NCI-H146 treated with DMSO at 0.1 percent for 48 hours (cell line): ENCODE data around the gene TINAGL1.

Experiments
- DNase-seq: peaks from one replicate; lab custom pipeline; 2025; ENCODE audit not compliant: unreplicated experiment; lab: John Stamatoyannopoulos, UW

TINAGL1 gene

DNA sequence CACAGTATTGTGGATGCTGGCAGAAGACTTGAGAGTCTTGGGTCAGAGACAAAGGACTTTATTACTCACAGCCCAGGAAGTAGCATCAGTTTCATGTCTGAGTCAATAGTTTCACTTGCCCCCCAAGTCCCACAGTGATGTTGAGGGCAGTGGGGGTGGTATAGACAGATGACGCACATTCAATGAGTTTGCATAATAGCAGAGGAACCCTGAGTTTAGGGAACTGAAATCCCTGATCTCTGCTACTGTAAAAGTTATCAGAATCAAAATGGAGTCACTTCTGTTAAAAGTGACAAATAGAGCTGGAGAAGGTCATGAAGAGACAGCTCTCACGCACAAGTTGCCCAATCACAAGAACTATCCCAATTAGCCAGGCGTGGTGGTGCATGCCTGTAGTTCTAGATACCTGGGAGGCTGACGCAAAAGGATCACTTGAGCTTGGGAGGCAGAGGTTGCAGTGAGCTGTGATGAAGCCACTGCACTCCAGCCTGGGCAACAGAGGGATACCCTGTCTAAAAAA is 29.7 kb downstream of the TINAGL1 start:
- DNase-seq = no peak

- no peak for DNase-seq
These were observed 31.0 kb downstream of the TINAGL1 start for GRCh38 chr1:31607360-31607759.

- no peak for DNase-seq
These were observed 33.3 kb downstream of the TINAGL1 start for GRCh38 chr1:31609514-31610118.

GRCh38 chr1:31614414-31615005 is 38.2 kb downstream of the TINAGL1 start:
- no peak for DNase-seq

- DNase-seq = no peak
These were observed 39.1 kb downstream of the TINAGL1 start for GRCh38 chr1:31615414-31615813.

GRCh38 chr1:31615939-31616338 is 39.6 kb downstream of the TINAGL1 start:
- no peak for DNase-seq

GRCh38 chr1:31617218-31617915 is 41.1 kb downstream of the TINAGL1 start, which contains the start of gene HCRTR1:
Gene HCRTR1, plus strand, starts transcription at chr1:31617689. Its CDS starts 1,504 bp downstream, at chr1:31619193.
- no peak for DNase-seq

DNA sequence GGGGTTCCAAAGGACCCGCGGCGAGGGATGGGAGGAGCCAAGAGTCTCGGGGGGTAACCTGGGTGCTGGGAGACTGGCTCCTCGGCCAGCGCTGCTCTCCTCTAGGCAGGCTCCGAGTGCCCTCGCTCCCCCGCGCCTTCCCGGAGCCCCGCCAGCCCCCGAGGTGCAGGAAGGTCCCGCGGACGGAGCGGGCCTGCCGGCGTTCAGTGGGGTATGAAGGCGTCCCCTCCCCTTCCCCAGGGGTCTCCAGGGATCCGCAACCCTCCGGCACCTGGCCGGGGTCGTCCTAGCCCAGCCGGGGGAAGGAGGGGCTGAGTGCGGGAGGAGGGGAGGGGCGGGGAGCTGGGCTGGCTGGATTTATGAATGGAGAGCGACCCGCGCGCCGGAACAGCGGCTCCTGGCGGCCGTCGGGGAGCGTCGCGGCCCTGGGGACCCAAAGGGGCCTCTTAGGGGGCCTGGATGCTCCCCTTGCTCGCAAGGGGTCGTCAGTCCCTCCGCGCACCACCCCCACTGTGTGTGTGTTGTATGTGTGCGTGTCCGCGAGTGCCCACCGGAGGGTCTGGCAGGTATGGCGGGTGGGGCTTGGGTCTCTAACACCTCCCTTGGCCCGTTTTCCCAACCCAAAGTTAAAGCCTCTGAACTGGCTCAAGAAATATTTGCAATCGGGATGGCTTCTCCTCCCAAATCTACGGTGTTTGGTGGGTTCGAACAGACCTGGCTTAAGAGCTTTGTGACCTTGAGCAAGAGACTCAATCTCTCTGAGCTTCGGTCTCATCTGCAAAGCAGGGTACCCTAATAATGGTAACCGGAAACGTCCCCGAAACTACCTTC is 41.8 kb downstream of the TINAGL1 start:
- DNase-seq = no peak

DNA sequence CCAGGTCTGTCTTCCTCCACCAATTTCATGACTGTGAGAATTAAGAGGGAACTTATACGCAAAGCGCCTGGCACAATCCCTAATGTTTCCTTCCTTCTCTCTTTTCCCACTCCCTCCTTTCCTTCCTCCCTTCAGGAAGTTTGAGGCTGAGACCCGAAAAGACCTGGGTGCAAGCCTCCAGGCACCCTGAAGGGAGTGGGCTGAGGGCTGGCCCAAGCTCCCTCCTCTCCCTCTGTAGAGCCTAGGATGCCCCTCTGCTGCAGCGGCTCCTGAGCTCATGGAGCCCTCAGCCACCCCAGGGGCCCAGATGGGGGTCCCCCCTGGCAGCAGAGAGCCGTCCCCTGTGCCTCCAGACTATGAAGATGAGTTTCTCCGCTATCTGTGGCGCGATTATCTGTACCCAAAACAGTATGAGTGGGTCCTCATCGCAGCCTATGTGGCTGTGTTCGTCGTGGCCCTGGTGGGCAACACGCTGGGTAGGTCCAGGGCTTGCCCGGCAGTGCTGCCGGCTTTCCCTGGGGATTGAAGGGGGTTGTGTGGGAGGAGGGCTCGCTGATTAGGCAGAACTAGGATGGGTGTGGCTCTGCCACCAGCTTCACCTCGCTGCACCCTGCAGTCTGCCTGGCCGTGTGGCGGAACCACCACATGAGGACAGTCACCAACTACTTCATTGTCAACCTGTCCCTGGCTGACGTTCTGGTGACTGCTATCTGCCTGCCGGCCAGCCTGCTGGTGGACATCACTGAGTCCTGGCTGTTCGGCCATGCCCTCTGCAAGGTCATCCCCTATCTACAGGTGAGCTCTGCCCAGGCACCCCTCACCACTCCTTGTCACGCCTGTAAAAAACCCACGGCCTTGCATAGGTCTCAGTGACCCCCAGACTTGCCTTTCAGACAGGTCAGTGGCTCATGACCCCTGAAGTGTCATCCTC is 42.9 kb downstream of the TINAGL1 start:
- no peak for DNase-seq

DNA sequence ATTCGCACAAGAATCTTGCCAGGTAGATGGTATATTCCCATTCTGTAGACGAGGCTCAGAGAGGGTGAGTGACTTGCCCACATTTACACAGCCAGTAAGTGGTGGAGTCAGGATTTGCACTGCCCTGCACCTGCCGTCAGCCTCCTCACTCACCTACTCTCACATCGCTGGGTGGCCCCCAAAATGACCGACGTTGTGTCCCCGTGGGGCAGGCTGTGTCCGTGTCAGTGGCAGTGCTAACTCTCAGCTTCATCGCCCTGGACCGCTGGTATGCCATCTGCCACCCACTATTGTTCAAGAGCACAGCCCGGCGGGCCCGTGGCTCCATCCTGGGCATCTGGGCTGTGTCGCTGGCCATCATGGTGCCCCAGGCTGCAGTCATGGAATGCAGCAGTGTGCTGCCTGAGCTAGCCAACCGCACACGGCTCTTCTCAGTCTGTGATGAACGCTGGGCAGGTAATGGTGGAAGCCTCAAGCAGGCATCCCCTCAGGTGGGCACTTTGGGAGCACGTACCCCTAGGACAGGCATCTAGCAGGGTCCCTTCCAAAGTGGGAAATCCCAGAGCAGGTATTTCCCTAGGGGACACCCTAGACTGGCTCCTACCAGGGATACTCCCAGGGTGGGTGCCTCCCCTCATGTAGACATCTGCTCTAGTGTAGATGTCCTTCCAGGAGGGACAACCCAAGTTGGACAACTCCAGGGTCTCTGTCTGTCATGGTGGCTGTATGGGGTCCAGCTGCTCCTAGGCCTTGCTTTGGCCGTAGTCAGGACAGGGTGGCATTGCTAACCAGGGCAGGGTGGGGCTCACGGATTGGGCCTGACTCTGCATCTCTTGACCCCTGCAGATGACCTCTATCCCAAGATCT is 44.5 kb downstream of the TINAGL1 start:
- no peak for DNase-seq

DNA sequence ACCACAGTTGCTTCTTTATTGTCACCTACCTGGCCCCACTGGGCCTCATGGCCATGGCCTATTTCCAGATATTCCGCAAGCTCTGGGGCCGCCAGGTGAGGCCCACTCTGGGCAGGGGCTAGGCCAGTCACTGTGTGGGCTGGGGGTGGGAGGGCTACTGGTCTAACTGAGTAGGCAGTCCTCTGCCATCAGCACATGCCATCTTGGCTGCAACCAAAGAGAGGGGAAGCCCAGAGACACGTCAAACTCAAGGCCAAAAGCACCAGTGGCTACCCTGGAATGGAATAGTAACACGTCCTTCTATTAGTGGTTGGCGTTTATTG is 45.1 kb downstream of the TINAGL1 start:
- no peak for DNase-seq

GRCh38 chr1:31621847-31622730 is 45.8 kb downstream of the TINAGL1 start:
- no peak for DNase-seq

GRCh38 chr1:31623365-31623764 is 47.0 kb downstream of the TINAGL1 start:
- DNase-seq = no peak

- no peak for DNase-seq
These were observed 48.0 kb downstream of the TINAGL1 start for GRCh38 chr1:31624309-31624708.

DNA sequence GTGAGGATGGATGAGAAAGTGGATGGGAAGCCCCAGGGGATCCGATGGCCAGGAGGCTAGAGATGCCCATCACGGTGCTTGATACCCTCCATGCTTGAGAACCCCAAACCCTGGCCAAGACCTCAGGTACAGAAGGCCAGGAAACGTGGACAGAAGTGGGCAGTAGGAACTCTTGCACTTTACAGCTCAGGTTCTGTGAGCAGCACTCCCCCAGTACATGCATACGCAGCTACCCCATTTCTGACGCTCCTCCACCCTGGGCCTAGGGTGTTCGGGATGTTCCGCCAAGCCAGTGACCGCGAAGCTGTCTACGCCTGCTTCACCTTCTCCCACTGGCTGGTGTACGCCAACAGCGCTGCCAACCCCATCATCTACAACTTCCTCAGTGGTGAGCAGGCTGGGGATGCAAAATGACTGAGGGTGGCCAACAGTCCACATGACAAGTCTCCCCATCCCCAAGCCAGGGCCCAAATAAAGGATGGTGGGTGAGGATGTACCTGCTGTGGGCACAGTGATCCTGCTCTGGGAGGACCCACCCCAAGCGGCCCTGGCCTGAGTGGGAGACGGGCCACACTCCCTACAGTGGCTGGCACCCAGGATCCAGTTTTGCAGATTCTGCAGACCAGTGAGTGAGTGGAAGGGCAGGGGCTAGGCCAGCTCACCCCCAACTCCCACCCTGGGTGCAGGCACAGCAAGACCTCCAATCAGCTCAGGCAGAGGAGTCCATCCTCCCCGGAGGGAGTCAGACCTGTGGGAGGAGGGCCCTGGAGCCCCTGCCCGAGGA is 48.6 kb downstream of the TINAGL1 start:
- no peak for DNase-seq

- no peak for DNase-seq
These were observed 49.4 kb downstream of the TINAGL1 start for GRCh38 chr1:31625561-31626222.
